NOMO-1 (cell line): Measurements from ENCODE around the gene ZBTB33.

ENCODE experiments used
- DNase-seq, 2 experiments: peaks; one replicate each; lab custom pipeline; 2025; ENCODE audit not compliant: unreplicated experiment in 2 of 2; lab: John Stamatoyannopoulos, UW

ZBTB33 gene

GRCh38 chrX:120250522-120251271, at the start of gene ZBTB33:
Gene ZBTB33, plus strand, starts transcription at chrX:120250812. Its CDS starts 2,604 bp downstream, at chrX:120253416.
- DNase-seq: peak; percentile 74 to 86

- no peak for DNase-seq
Observed at GRCh38 chrX:120200851-120201250, 49.8 kb upstream of the ZBTB33 start.

GRCh38 chrX:120205816-120206753, 44.5 kb upstream of the ZBTB33 start:
- DNase-seq: no peak

GRCh38 chrX:120207009-120207605, 43.5 kb upstream of the ZBTB33 start:
- no peak for DNase-seq

- peak; percentile 31 to 33 for DNase-seq
Observed at GRCh38 chrX:120213438-120214265, 37.0 kb upstream of the ZBTB33 start.

GRCh38 chrX:120223374-120223773, 27.2 kb upstream of the ZBTB33 start:
- no peak for DNase-seq

- no peak for DNase-seq
Observed at GRCh38 chrX:120224388-120224787, 26.2 kb upstream of the ZBTB33 start.

GRCh38 chrX:120228187-120228908, 22.3 kb upstream of the ZBTB33 start:
- no peak for DNase-seq

GRCh38 chrX:120235284-120235683, 15.3 kb upstream of the ZBTB33 start:
- no peak for DNase-seq

GRCh38 chrX:120236687-120237479, 13.7 kb upstream of the ZBTB33 start:
- no peak for DNase-seq

GRCh38 chrX:120238933-120239332, 11.7 kb upstream of the ZBTB33 start:
- no peak for DNase-seq

- DNase-seq: no peak
Observed at GRCh38 chrX:120242813-120243212, 7.8 kb upstream of the ZBTB33 start.

GRCh38 chrX:120244395-120244734, 6.2 kb upstream of the ZBTB33 start:
- no peak for DNase-seq

GRCh38 chrX:120244735-120245498, 5.7 kb upstream of the ZBTB33 start:
- DNase-seq: peak; percentile 39 to 54

- DNase-seq: no peak
Observed at GRCh38 chrX:120251471-120252011, 929 bp downstream of the ZBTB33 start.

- DNase-seq: no peak
Observed at GRCh38 chrX:120253784-120254183, 3.2 kb downstream of the ZBTB33 start.

GRCh38 chrX:120260369-120260768, 9.8 kb downstream of the ZBTB33 start:
- no peak for DNase-seq
